HG03045 (cell line): ENCODE results near the gene GPR183.

Experiments used
- ATAC-seq: cut with Tn5 transposase; IDR thresholded peaks from one replicate; pipeline ENCODE4 v1.9.1; 2021; ENCODE audit warnings: mild to moderate bottlenecking, moderate library complexity; ENCODE audit not compliant: unreplicated experiment

GPR183 gene, protein sequence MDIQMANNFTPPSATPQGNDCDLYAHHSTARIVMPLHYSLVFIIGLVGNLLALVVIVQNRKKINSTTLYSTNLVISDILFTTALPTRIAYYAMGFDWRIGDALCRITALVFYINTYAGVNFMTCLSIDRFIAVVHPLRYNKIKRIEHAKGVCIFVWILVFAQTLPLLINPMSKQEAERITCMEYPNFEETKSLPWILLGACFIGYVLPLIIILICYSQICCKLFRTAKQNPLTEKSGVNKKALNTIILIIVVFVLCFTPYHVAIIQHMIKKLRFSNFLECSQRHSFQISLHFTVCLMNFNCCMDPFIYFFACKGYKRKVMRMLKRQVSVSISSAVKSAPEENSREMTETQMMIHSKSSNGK

GRCh38 chr13:99307247-99307646, at the start of gene GPR183:
TSS of gene GPR183 (minus strand) at chr13:99307399. CDS start at chr13:99296145, 11,254 bp downstream.
- peak; percentile 62 for ATAC-seq

DNA sequence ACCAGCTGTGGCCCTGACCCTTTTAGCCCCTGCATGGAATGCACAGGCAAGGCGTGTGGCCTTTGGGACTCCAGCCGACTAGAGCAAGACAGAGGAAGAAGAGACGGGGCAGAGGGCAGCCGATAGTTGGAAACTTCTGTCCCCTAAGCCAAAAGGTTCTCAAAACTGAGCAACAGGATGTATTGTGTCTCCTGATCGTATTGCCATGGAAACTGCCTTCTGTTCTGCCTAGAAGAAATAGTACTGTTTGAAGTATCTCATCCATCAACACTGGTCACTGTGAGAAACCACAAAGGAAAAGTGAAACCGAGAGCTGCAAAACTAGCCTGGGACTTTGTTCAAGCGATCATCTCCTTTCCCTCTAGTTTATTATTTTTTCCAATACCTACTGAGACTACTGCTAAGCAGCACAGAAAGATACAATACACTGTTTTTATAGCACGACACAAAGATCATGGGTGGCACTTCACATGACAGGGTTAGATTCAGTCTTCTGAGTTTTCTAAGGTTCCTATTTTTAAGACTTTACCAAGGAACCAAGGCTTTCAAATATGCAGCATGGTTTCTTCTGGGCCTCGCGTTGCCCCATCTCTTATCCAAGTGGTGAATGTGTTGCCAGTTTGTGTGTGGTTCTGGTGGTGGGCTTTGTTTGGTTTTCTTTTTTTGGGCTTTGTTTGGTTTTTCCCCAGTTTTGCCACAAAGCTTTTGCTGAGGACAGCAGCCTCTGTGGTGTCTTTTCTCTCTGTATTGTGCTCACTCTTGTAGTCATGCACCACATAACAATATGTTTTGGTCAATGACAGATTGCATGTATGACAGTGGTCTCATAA, 49.3 kb upstream of the GPR183 start:
- ATAC-seq, result peak; percentile 49

- ATAC-seq, result no peak
Observed at GRCh38 chr13:99356012-99356261, 48.7 kb upstream of the GPR183 start.

DNA sequence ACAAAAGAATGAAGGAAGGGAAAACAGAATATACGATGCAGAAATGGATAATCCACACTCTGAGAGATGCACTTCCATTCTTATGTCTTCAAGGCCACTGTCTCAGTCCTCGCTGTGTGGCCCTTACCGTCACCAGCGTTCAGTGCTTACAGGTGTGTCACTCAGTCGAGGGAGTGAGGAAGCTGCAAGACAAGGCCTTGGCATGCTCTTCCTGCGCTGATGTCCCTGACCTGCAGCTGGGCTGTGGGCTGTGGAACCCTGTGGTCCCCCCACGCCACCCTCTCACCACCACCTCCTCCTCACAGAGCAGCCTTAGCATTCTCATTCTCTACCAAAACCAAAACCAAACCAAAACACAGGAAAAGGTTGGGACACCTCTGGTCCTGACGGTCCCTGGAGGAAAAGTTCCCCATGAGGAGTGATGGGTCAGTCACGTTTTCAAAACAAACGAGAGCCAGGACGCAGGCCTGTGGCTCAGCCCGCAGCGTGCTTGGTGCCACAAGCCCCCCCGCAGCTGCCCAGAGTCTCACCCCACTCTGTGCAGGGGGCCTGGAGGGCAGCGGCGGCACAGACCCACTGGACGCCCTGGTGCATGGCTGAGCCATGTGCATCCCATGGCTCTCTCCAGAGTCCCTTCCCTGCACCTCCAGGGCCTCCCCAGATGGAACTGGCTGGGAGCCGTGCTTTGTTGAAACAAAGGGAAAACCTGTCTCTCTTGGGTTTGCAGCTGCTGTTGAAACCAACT, 48.2 kb upstream of the GPR183 start:
- ATAC-seq, result no peak

DNA sequence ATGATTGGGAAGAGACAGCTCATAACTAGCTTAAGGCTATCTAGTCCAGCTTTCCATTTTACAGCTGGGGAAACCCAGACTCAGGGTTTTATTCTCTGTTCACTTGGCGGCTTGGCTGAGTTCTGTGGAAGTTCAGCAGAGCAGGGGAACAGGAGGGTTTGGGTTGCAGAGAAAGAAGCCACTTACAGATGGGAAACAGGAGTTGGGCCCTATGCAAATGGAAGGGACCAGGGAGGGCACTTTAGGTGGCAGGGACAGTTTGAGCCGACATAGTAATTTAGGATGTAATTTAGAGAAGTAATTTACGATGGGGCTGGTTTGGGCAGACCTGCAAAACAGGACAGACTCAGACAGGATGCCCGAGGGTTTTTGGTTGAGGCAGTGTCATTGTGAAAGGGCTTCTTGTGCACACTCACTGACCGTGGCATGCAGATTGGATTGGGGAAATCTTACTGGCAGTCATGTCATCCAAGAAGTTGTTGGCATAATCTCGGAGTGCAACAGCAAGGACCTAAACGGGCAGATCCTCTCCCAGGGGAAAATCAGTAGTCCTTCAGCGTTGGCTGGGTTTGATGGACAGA, 47.3 kb upstream of the GPR183 start:
- no peak for ATAC-seq

- no peak for ATAC-seq
Observed at GRCh38 chr13:99353836-99354235, 46.6 kb upstream of the GPR183 start.

DNA sequence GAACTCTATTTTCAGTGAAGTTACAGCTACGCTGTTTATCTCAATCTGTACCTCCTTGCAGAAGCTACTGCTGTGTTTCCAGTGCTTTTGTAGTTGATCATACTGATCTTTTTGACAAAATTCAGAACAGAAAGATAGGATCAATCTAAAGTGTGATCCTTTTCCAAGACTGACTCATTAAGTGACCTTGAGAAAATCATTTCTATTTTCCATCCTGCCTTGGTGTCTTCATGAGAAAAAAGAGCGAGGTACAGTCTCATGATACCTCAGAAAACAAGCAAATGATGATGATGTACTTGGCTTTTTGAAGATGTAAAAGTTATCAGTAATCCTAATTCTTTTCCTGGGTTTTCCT, 46.0 kb upstream of the GPR183 start:
- no peak for ATAC-seq

DNA sequence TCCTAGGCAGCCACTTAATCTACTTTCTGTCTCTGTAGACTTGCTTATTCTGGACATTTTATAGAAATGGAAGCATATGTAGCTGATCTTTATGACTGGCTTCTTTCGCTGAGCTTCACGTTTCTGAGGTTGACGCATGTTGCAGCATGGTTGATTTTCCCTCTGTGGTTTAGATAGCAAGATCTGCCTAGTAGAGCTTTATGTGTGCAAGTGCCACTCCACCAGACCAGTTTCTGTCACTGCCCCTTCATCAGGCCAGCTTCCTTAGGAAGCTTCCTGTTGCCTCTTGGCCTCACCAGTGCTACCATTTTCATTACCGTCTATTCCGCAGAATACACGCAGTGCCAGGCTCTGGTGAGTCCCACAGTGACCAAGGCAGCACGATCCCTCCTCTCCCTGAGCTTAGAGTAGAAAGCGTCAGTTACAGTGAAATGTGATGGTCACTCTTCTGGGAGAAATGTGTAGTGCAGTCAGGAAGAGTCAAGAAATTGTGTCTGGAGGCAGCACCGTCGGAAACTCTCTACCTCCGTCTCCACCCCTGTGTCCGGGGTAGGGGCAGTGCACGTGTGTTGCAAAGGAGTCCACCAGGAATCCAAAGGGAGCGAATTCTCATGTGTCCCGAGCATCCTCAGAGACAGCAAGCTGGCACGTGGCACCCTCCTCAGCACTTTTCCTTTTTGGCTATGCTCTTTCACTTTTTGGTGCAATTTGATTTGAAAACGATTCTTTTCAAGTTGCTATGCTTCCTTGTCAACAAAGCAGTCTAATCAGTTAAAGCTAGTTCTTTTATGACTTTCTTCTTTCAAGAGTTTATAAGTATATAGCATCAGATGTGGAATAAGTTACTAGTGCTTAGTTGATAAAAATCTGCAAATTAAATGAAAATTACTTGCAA, 45.4 kb upstream of the GPR183 start:
- ATAC-seq, result no peak

- no peak for ATAC-seq
Observed at GRCh38 chr13:99351772-99352171, 44.6 kb upstream of the GPR183 start.

DNA sequence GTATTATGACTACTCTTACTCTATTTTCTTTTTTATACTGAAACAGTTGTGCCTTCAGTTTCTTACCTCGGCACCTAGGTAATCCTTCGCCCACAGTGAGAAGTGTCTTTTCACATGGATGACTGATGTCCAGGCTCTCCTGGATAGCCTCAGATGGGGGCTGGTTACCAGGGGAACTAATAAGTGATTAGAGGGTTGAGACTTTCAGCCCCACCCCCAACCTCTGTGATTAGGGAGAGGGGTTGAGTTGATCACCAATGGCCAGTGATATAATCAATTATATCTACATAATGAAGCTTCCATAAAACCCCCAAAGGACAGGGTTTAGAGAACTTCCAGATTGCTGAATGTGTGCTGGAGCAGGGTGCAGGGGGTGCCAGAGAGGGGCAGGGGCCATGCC, 43.0 kb upstream of the GPR183 start:
- no peak for ATAC-seq

DNA sequence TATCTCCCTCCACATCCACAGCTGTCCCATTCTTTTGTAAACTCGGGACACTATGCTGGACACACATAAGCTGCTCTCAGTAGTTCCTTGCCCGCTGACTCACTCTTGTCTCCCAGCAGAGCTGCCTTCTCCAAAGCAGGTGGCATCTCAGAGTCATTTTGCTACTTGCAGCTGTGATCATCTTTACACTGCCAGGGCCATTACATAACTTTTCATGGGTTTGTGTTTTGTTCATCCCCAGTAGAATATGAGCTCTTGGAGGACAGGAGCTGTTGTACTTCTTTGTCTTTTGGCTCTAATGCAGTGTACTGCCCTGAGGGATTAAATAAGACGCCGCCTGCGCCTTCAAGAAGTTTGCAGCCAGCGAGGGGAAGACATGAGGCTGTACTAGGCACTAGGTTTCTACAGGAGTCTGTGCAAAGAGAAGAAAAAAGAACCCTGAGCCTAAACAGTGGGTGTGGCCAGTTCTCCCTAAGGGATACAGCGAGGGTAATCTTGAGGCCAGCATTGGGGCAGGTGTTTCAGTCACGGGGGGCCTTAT, 40.8 kb upstream of the GPR183 start:
- ATAC-seq, result peak; percentile 79

- peak; percentile 14 for ATAC-seq
Observed at GRCh38 chr13:99347335-99347878, 40.2 kb upstream of the GPR183 start.

- no peak for ATAC-seq
Observed at GRCh38 chr13:99346335-99347042, 39.3 kb upstream of the GPR183 start.

DNA sequence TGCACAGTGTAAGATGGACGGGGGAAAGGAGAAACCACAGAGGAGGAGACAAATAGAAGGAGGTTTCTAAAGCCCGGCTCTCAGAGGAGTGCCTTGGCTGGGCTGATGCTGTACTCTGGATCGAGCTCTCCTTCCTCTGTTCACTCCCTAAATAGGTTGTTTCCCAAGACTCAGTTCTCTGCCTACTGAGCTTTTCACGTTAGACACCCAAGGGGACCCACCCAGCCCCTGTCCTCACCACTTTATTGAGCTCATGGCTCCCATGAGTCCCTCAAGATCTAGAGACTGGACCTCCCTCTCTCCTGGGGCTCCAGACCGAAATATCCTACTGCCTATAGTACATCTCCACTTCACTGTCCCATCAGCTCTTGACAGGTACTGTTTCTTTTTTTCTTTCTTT, 38.1 kb upstream of the GPR183 start:
- ATAC-seq, result no peak

DNA sequence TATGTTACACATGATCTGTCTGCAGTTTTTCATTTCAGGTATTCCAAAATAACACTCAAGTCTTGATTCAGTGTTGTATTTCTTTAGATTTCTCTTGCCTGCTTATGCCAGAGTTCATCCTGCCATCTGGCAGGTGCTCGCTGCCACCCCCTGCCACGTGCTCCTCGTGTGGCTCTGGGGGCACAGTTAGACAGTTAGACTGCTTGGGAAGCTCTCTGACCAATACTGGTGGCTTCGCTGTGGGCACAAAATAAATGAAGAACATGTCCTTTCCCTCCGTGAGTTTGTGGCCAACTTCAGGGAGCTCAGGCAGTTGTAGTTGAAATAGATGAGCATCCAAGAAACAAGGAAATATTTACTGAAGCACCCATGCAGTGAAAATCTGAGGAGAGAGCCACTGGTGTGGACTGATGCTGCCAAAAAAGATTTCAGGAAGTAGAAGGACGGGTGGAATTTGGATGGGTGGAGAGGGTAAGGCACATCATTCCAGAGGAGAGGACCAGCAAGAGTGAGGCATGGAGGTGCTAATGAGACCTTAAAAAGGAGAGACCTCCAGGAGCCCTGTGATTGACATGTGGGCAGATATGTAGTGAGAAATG, 37.5 kb upstream of the GPR183 start:
- ATAC-seq, result no peak

- ATAC-seq, result no peak
Observed at GRCh38 chr13:99342723-99343315, 35.6 kb upstream of the GPR183 start.

DNA sequence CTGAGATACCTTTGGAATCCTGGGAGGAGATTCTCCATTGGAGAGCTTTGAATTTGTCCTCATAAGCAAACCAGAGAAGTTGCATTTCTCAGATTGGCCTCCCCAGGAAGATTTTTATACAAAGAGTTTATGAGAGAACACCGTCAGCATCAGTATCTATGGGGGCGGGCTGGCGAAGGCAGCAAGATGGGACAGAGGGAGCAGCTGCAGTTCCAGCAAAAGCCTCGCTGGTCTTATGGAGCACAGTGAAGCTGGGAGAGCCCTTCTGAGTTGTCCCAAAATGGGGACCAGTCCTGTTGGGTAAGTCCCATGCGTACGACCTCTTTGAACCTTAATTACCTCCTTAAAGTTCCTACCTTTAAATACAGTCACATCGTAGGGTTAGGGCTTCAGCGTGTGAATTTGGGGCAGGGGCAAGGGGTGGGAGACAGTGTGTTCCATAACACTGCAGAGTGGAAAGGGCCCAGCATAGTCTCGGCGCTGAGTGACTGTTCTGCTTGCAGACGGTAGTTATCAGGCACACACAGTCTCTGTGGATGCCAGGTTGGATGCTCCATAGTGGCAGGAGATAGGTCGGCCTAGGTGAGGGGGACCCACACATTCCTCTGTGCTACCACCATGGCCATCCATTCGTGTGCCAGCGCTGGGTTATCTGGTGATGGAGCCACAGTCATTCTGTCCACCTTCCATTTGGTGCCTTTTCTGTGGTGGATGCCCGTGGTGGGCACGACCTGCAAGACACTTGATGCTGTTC, 34.9 kb upstream of the GPR183 start:
- ATAC-seq, result no peak

GRCh38 chr13:99340638-99341037, 33.4 kb upstream of the GPR183 start:
- ATAC-seq, result no peak
